Transverse colon (tissue), 3 donors: ENCODE results near the gene MTMR11.
A peak's percentile ranks its signal among the peaks of the same experiment; 100 is the strongest.

Source experiments
- POLR2A ChIP-seq: fragments of 450-650 bp; IDR thresholded peaks from one replicate; pipeline ENCODE4 v1.6.1; 2016; ENCODE audit warnings: antibody characterized with exemption, mild to moderate bottlenecking, moderate library complexity
- TF ChIP-seq, protein P1 (sequence below), 5 experiments: fragments of 200-600 bp in 3 of 5; fragments of 450-650 bp in 2 of 5; sonication (generic) in 3 of 5; IDR thresholded peaks; 1 replicate in 2 of 5; 2 replicates in 3 of 5; pipeline ENCODE4 v1.5.1; 2016 to 2017; ENCODE audit warnings: antibody characterized with exemption in 5 of 5, inconsistent platforms in 3 of 5, mild to moderate bottlenecking in 2 of 5, moderate library complexity in 1 of 5

DNA sequence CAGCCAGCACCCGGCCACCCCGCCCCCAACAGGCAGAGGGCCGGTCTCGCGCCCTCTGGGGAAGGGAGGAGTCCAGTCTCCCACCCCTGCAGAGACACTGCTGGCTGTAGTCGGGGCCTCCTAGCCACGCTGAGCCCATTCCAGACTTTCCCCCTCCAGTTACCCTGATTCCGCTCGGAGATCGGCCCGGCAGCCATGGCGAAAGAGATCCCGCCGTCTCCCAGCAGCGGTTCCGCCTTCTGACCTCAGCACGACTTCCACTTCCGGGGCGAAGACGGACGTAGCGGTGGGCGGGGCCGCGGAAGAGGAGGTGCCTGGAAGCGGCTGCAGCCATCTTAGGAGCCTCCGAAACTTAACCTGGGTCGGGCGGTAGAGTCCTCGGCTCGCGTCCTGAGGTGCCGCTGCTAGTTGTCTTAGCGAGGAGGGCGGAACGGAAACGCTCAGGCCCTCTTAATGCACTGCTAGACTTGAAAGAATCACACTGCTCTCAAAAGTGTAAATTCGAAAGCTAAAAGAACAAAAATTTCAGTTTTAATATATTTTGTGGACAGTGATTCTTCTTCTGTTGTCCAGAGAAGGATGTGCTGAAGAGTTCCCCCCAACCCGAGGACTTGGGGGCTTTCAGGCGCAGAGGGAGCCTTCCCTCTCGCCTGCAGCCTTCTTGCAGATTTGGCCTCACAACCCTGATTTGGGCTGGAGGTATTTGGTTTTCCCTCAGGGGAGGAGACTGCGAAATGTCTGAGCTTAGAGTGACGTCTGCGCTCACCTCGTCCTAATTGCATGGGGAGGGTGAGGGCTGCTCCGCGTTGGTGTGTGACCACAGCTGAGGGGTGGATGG lies 8.9 kb downstream of the MTMR11 start, which contains the start of gene SF3B4:
- peak; percentile 94 for TF ChIP-seq POLR2A
- TF ChIP-seq, protein P1, sequence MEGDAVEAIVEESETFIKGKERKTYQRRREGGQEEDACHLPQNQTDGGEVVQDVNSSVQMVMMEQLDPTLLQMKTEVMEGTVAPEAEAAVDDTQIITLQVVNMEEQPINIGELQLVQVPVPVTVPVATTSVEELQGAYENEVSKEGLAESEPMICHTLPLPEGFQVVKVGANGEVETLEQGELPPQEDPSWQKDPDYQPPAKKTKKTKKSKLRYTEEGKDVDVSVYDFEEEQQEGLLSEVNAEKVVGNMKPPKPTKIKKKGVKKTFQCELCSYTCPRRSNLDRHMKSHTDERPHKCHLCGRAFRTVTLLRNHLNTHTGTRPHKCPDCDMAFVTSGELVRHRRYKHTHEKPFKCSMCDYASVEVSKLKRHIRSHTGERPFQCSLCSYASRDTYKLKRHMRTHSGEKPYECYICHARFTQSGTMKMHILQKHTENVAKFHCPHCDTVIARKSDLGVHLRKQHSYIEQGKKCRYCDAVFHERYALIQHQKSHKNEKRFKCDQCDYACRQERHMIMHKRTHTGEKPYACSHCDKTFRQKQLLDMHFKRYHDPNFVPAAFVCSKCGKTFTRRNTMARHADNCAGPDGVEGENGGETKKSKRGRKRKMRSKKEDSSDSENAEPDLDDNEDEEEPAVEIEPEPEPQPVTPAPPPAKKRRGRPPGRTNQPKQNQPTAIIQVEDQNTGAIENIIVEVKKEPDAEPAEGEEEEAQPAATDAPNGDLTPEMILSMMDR (IDR thresholded peaks at IDR 0.05) = no peak
